Activated T-helper 1 cell treated with Interleukin-2 at 50 U/mL for 16 hours (primary cell): ENCODE data around the gene TRAM2.

Experiments
- DNase-seq: peaks from one replicate; pipeline ENCODE4 v3.0.0-alpha.2; 2020; ENCODE audit warnings: low read depth

TRAM2 gene

DNA sequence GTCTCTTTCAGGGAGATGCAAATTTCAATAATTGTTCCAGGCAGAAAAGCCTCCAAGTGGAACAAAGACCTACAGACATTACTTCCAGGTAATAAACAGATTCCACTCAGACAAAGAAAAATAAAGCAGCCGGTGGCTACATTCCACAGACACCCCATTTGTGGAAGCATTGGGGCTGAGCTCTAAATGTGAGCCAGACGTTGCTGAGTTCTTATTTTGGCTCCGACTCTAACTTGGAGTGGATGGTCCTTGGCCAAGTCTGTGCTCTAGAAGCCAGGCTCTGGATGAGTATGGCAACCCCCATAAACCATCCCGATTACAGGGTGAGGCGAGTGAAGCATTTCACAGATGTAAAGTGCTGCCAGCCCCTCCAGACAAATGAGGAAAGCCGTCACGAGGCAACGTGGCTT lies 6.6 kb downstream of the TRAM2 start:
- DNase-seq, result no peak

DNA sequence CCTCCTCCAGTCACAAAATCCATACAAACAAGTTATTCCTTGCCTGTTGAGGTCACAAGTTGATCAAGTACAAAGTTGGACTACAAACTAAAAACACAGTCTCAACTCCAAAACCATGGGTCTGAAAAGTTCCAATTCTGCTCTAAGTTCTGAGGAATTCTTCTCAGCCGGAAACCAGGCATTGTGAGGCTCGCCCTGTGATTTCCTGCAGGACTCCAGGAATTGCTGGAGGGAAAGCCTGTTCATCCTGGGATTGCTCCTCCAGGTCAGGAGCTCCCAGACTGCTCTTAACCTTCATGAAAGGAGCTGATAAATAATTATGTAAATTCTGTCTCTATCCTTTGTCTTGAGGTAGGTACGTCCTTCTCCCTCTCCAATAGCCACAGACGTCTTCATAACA lies 8.5 kb downstream of the TRAM2 start:
- DNase-seq, result no peak

GRCh38 chr6:52566853-52567279 lies 10.0 kb downstream of the TRAM2 start:
- DNase-seq, result no peak

DNA sequence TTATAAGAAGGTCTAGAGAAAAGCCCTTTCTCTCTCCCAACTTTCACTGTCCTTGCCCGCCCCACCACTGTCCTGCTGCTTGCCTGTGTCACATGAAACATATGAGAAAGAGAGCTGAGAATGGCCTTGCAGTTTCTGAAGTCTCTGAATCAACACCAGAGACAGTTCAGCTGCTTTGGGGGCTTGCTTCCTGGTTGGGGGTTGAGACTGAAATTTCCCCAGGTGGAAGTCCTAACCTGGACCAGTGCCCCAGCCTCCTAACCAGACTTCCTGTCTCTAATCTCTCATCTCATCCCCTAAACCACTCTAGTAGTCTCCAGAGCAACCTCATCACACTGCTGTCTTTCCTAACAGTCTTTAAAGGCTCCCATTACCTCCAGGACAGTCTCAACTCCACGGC lies 10.7 kb downstream of the TRAM2 start:
- DNase-seq, result no peak

DNA sequence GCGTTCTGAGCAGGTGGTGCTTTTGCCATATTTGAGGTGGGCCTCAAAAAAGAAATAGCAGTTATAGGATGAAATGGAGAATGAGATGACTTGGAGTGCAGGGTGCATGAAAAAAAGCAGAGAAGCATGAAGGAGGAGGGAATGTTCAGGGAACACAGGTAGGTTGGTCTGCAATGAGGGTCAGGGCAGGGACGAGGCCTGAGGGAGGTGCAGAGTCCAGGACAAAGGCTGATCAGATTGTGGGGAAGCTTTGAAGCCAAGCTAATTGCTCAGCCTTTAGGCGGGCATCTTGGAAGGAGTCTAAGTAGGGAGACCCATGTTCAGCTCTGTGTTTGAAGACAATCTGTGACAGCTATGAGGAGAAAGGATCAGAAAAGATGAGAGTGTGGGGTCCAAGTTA lies 12.0 kb downstream of the TRAM2 start:
- no peak for DNase-seq

DNA sequence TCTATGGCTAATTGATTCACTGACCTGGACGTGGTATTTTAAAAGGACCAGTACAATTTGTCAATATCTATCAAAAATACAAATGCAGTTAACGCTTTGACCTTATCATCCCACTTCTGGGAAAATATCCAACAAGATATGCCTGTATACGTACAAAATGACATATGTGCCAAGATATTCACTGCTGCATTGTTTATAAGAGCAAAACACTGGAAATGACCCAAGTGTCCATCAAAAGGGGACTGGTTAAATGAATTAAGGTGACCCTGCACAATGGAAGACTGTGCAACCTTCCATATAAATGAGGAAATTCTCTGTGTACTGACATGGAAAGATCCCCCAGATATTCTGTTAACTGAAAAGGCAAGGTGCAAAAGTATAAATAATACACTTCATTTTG lies 13.9 kb downstream of the TRAM2 start:
- no peak for DNase-seq

- DNase-seq, result no peak
These were observed 16.4 kb downstream of the TRAM2 start for GRCh38 chr6:52560462-52560861.

GRCh38 chr6:52558266-52559000 lies 18.4 kb downstream of the TRAM2 start:
- no peak for DNase-seq

GRCh38 chr6:52557389-52558265 lies 19.2 kb downstream of the TRAM2 start:
- no peak for DNase-seq

DNA sequence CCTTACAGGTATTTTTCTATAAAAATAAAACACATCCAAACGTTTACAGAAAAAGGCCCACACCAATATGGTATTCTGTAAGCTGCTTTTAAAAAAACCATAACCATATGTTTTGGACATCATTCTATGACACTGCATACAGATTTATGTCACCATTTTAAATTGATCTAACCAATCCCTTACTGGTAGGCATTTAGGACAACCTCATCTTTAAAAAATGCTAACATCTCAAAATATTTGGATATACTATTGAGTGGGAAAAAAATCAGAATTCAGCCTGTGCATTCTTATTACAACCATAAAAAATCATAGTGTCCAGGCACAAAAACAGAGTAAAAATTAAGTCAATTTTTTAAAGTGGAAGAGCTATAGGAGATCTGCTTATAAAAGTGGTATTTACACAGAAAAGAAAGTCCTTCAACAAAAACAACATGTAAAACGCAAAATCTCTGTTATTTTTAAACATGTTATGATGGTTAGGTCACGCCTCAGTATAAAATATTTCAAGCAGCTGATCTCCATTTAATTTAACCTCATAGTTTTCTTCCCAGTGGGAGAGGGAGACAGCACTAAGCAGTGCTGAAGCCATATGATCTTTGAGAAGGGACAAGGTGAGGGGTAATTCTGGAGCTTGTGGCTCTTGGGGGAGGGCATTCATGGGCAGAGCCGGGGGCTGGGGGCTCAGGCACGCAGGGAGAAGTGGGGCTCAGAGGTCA lies 21.2 kb downstream of the TRAM2 start:
- DNase-seq, result no peak

GRCh38 chr6:52554684-52555280 lies 22.1 kb downstream of the TRAM2 start:
- DNase-seq, result no peak

DNA sequence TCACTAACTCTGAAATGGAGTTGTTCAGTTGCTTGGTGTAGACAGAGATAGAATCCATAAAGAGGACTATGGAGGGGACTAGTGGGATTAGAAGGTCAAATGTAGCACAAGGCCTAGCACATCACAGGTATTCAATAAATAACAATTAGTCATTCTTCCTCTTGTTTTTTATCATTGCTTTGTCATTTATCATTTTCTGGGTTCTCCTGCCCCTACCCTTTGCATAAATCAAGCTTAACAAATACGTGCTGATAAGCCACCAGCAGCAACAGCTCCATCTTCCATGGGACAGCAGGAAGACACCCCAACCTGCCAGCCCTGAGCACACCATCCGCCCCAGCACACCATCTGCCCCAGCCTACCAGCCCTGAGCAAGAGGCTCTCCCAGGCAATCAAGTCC lies 23.1 kb downstream of the TRAM2 start:
- DNase-seq, result no peak

GRCh38 chr6:52553158-52553557 lies 23.7 kb downstream of the TRAM2 start:
- no peak for DNase-seq

- no peak for DNase-seq
These were observed 24.6 kb downstream of the TRAM2 start for GRCh38 chr6:52552278-52552643.

GRCh38 chr6:52551483-52552277 lies 25.2 kb downstream of the TRAM2 start:
- DNase-seq, result no peak

GRCh38 chr6:52550870-52551269 lies 26.0 kb downstream of the TRAM2 start:
- DNase-seq, result no peak

DNA sequence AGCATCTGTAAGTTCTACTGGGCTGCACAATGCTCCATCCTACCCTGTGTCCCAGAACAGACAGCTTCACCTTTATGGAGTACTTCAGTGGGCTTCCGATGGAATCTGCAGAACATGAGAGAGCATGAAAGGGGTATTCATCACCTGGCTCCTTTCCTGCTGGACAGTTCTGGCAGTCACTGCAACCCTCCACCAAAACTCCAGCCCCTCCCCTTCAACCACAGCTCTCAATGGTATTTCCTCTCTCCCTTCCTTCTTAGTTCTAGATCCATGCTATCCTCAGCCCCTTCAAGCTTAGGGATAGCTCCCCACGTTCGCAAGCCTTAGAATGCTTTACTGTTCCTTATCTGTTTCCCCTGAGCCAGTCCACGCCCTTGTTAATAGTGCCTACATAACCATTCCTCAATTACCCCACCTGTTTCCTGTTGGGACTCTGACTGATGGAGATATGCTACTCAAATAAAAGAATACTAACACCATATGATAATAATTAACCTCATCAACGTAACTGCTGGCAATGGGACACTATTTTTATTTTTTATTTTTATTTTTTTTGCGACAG lies 26.8 kb downstream of the TRAM2 start:
- DNase-seq, result no peak

- DNase-seq, result no peak
These were observed 27.4 kb downstream of the TRAM2 start for GRCh38 chr6:52549428-52549827.

GRCh38 chr6:52548999-52549398 lies 27.9 kb downstream of the TRAM2 start:
- DNase-seq, result no peak

GRCh38 chr6:52548353-52548713 lies 28.5 kb downstream of the TRAM2 start:
- no peak for DNase-seq

DNA sequence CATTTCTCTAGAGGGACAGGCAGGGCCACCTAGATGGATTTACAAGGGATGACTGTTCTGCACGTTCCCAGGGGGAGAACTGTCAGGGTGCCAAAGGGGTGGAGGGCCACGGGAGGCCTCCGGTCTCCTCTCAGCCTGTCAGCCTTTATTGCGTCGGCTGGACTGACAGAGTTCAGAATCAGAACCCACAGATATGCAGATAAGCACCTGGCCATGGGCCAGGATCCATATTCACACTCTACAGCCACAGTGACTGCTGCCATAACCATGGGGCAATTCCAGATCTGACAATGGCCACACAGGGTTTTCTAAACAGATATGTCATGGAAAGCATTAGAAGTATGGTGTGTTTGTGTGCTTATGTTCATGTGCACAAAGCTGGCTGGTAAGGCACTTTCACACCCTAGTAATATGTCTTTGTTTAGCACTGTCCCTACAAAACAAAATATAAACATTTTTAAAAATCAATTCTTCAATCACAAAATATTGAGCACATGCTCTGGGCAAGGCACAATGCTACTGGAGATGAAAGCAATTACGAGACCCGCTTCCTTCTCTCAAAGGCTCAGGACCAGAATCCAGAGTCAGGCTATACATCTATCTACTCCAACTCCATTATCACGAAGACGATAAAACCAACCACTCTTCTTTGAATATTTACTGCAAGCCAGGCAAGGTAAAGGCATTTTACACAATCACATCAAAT lies 29.1 kb downstream of the TRAM2 start:
- DNase-seq, result no peak
